ENCODE data around the gene POTEM.
"Not testable (repeated sequence)": the region's sequence is repeated elsewhere in the genome, so short reads cannot be mapped to it uniquely, and the experiment has no call there.

POTEM gene

DNA sequence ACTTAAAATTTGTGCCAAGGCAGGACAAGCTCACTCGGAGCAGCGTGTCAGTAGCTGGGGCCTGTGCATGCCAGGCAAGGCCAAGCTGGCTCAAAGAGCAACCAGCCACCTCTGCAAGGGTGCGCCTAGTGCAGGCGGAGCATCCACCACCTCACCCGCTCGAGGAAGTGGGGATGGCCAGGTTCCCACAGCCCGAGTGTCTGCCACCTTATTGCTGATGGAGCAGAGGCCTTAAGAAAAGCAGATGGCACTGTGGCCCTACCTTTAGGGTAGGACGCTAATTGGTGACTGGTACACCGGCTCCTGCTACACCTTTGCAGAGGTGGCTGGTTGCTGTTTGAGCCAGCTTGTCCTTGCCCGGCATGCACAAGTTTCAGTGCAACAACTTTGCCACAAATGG, 43.8 kb downstream of the POTEM start:
- H3K27me3 ChIP-seq (ENCODE audit: insufficient read depth, poor library complexity, severe bottlenecking); H3K27ac ChIP-seq (replicated peaks); H3K4me3 ChIP-seq (replicated peaks; ENCODE audit: insufficient read depth, low read length); DNase-seq (ENCODE audit: low read depth in 1 of 2, low spot score in 1 of 2): not testable (repeated sequence)

DNA sequence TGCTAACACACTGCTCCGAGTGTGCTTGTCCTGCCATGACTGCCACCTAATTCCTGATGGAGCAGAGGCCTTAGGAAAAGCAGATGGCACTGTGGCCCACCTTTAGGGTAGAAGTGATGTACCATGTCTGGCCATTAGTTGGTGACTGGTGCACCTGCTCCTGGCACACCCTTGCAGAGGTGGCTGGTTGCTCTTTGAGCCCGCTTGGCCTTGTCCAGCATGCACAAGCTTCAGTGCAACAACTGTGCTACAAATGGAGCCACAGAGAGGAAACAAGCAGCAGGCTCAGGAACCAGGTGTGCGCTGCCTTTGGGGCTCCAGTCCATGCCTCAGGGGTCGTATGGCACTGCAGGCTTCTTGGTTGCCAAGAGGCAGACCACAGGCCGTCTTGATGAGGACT, 44.5 kb downstream of the POTEM start:
- H3K27ac ChIP-seq (replicated peaks); DNase-seq (ENCODE audit: low read depth in 1 of 2, low spot score in 1 of 2); H3K4me3 ChIP-seq (replicated peaks; ENCODE audit: insufficient read depth, low read length); H3K27me3 ChIP-seq (ENCODE audit: insufficient read depth, poor library complexity, severe bottlenecking): not testable (repeated sequence)

DNA sequence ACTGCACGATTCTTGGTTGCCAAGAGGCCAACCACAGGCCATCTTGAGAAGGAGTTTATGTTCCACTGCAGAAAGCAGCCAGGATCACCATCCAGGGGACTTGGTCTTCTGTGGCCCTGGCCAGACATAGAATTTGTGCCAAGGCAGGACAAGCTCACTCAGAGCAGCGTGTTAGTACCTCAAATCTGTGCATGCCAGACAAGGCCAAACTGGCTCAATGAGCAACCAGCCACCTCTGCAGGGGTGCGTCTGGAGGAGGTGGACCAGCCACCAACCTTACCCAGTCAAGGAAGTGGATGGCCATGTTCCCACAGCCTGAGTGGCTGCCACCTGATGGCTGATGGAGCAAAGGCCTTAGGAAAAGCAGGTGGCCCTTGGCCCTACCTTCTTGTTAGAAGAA, 48.0 kb downstream of the POTEM start:
- not testable (repeated sequence) for H3K27ac ChIP-seq (replicated peaks); H3K4me3 ChIP-seq (replicated peaks; ENCODE audit: insufficient read depth, low read length); H3K27me3 ChIP-seq (ENCODE audit: insufficient read depth, poor library complexity, severe bottlenecking); DNase-seq (ENCODE audit: low read depth in 1 of 2, low spot score in 1 of 2)

DNA sequence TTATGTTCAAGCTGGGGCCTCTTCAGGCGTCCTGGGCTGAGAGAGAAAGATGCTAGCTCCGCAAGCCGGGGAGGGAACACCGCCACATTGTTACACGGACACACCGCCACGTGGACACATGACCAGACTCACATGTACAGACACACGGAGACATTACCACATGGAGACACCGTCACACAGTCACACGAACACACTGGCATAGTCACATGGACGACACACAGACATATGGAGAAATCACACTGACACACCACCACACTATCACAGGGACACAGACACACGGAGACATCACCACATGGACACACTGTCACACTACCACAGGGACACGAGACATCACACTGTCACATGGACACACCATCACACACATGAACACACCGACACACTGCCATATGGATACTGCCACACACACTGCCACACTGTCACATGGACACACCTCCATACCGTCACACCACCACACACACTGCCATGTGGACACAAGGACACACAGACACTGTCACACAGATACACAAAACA, 57.9 kb downstream of the POTEM start:
- not testable (repeated sequence) for H3K27ac ChIP-seq (replicated peaks)

DNA sequence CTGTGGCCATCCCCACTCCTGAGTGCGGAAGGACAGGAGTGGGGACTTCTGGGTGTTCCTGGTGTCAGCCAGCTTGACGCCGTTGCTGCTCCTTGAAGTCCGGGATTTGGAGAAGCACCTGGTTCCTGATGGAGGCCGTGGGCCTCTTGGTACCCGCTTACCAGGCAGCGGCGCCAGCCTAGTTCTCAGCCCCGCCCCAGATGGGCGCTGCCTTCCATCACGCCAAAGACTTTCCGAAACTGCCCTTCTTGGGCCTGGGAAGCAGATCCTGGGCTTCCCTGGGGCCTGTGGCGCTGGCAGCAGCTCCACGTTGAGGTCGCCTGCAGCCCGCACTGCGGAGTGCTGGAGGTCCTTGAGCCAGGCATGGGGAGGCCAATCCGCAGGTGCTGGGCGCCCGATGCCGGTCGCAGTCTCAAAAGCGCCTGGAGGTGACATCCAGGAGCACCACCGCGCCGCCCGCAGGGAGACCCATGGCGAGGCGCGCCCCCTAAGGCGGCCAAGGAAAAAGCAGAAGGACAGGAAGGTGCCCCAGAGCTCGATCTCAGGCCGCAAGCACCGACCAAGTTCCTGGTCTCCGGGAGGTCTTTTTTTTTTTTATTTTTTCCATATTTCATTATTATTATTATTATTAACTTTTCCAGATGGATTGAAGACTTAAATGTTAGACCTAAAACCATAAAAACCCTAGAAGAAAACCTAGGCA, 59.6 kb downstream of the POTEM start:
- H3K27ac ChIP-seq (replicated peaks); H3K4me3 ChIP-seq (replicated peaks; ENCODE audit: insufficient read depth, low read length); DNase-seq (ENCODE audit: low read depth in 1 of 2, low spot score in 1 of 2); H3K27me3 ChIP-seq (ENCODE audit: insufficient read depth, poor library complexity, severe bottlenecking): not testable (repeated sequence)

More for the DNA sequence above, 57.9 kb downstream of the POTEM start:
- H3K27me3 ChIP-seq (ENCODE audit: insufficient read depth, poor library complexity, severe bottlenecking); DNase-seq (ENCODE audit: low read depth in 1 of 2, low spot score in 1 of 2); H3K4me3 ChIP-seq (replicated peaks; ENCODE audit: insufficient read depth, low read length): not testable (repeated sequence)

DNA sequence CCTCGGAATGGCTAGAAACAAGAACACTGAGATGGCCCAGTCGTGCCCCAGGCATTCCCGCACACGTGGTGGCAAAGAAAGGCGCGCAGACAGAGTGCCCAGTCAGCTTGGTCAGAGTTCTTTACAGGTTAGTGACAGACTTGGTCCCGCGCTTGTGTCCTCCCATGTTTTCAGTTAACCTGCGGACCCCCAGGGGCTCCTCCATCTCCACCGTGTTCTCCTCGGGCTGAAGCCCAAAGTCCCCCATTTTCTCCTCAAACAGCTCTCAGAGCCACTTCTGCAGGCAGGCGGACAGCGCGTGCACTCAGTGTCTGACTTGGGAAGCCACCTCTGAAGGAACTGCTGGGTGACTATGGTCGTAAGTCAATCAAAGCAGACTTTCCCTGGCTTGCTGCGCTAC, 60.7 kb downstream of the POTEM start:
- not testable (repeated sequence) for H3K4me3 ChIP-seq (replicated peaks; ENCODE audit: insufficient read depth, low read length); DNase-seq (ENCODE audit: low read depth in 1 of 2, low spot score in 1 of 2); H3K27me3 ChIP-seq (ENCODE audit: insufficient read depth, poor library complexity, severe bottlenecking); H3K27ac ChIP-seq (replicated peaks)

DNA sequence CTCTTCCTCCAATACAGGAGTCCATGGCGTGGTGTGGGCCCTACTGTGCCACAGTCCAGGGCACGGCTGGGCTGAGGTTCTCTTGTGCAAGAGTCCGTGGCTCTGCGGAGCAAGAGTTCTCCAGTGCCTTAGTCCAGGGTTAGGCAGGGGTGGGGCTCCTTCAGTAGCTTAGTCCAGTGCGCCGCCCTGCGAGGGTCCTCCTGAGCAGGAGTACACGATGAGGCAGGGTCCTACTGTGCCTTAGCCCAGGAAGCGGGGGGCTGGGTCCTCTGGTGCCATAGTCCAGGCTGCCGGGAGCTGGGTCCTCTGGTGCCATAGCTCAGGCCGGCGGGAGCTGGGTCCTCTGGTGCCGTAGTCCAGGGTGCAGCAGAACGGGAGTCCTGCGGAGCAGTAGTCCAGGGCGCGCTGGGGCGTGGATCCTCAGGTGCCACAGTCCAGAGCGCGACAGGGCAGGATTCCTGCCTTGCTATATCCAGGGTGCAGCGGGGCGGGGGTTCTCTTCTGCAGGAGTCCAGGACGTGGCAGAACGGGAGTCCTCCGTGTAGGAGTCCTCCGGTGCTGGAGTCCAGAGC, 69.7 kb downstream of the POTEM start:
- not testable (repeated sequence) for H3K27ac ChIP-seq (replicated peaks); DNase-seq (ENCODE audit: low read depth in 1 of 2, low spot score in 1 of 2); H3K4me3 ChIP-seq (replicated peaks; ENCODE audit: insufficient read depth, low read length); H3K27me3 ChIP-seq (ENCODE audit: insufficient read depth, poor library complexity, severe bottlenecking)

DNA sequence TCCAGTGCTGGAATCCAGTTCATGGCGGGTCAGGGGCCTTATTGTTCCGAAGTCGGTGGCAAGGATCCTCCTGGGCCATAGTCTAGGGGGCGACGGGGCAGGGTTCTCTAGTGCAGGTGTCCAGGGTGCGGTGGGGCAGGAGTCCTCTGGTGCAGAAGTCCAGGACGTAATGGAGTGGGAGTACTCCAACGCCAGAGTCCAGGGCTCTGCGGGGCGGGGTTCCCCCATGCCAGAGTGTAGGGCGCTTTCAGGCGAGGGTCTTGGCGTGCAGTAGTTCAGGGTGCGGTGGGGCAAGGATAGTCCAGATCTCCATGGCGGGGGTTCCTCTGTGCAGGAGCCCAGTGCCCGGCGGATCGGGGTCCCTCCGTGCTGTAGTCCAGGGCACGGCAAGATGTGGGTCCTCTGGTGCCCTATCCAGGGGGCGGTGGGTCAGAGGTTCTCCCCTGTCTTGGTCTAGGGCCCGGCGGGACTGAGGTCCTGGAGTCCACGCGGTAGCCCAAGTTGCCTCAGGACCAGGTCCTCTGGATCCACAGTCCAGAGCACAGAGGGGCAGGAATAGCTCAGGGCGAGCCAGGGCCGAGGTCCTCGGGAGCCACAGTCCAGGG, 70.9 kb downstream of the POTEM start:
- not testable (repeated sequence) for H3K4me3 ChIP-seq (replicated peaks; ENCODE audit: insufficient read depth, low read length); DNase-seq (ENCODE audit: low read depth in 1 of 2, low spot score in 1 of 2); H3K27ac ChIP-seq (replicated peaks); H3K27me3 ChIP-seq (ENCODE audit: insufficient read depth, poor library complexity, severe bottlenecking)

DNA sequence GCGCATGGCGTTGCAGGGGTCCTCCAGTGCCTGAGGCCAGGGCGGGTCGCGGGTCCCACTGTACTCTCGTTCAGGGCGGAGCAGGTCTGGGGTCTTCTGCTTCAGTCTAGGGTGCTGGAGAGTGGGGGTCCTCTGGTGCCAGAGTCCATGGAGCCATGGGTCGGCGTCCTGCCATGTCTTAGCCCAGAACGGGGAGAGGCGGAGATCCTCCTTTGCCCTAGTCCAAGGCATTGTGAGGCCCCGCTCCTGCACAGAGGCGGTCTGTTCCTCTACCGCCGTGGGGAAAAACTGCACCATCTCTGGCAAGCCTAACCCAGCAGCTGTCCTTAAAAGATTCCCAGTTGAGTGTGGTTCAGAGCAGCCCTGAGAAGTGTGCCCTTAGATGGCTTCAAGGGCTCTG, 71.6 kb downstream of the POTEM start:
- H3K27ac ChIP-seq (replicated peaks); H3K4me3 ChIP-seq (replicated peaks; ENCODE audit: insufficient read depth, low read length); H3K27me3 ChIP-seq (ENCODE audit: insufficient read depth, poor library complexity, severe bottlenecking); DNase-seq (ENCODE audit: low read depth in 1 of 2, low spot score in 1 of 2): not testable (repeated sequence)

DNA sequence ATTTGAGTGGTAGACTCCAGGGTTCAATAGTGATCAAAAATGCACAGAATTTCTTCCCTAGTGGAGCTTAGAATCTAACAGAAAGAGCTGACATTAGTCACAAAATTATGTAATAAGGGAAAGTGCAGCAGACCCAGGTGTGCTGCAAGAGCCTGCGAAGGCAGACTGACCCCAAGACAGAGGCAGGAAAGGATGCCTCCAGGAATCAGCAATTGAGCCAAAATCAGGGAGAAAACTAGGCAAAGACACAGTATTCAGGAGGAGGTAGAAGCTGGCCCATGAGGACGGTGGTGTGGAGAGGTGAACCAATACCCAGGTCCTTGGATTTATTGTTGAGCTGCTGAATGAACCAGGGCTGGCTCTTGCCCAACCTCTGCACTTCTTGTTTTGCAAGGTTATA, 76.2 kb downstream of the POTEM start:
- H3K4me3 ChIP-seq (replicated peaks; ENCODE audit: insufficient read depth, low read length); H3K27ac ChIP-seq (replicated peaks); H3K27me3 ChIP-seq (ENCODE audit: insufficient read depth, poor library complexity, severe bottlenecking): not testable (repeated sequence)
- DNase-seq (ENCODE audit: low read depth in 1 of 2, low spot score in 1 of 2), result peak in 1 of 2 experiments; percentile 2
